HCT116 (cell line): ENCODE results near the gene METTL21C. TPM values are rescaled to one million over a fixed set of nuclear protein-coding genes. Genes with fewer than 3 reads are reported as not detected.

Experiments
- ATAC-seq: fragments of 200-7000 bp; cut with Tn5 transposase; 2 replicates; pipeline ENCODE4 v1.9.1; 2020; ENCODE audit warnings: mild to moderate bottlenecking, moderate library complexity
- BruUV-seq: library from RNA; stranded (reverse); fragments of 400-500 nt; replicated peaks from 2 replicates; lab custom pipeline; 2021; lab: Mats Ljungman, UMichigan
- CTCF ChIA-PET: fragments of 300-600 bp; sonication (Branson Sonifier 250); formaldehyde crosslinking; loops from one replicate; lab custom pipeline; 2021; ENCODE audit warnings: antibody characterized with exemption; lab: Charles Lee
- POLR2A ChIA-PET: fragments of 300-600, 350-600 bp; sonication (Branson Sonifier 250); formaldehyde crosslinking; loops from one replicate; lab custom pipeline; 2021; ENCODE audit warnings: antibody characterized with exemption; lab: Charles Lee
- RAD21 ChIA-PET, 2 experiments: fragments of 300-600 bp; sonication (Branson Sonifier 250); formaldehyde crosslinking; loops; one replicate each; lab custom pipeline; 2023; ENCODE audit warnings: low total read pairs in 2 of 2; ENCODE audit not compliant: uncharacterized antibody in 2 of 2, unreplicated experiment in 2 of 2, low non-redundant PET in 1 of 2; lab: Charles Lee
- DNase-seq: peaks from one replicate; pipeline ENCODE4 v3.0.0-alpha.2; 2010; ENCODE audit warnings: low read depth, low spot score
- H2AFZ ChIP-seq: fragments of 200-600 bp; shearing (Covaris generic), sonication (generic); 2 replicates; pipeline ENCODE4 v1.6.1; 2017; ENCODE audit warnings: low read depth, mixed run types, mixed read lengths, antibody characterized with exemption, low read length; ENCODE audit not compliant: poor library complexity, severe bottlenecking
- H3K27ac ChIP-seq: 2 replicates; pipeline ENCODE4 v1.5.1; 2012; ENCODE audit warnings: low read depth, low read length
- H3K27me3 ChIP-seq: fragments of 200-600 bp; sonication (generic); 2 replicates; pipeline ENCODE4 v1.6.1; 2016; ENCODE audit warnings: mixed run types, low read length, mixed read lengths; ENCODE audit not compliant: insufficient read depth
- H3K36me3 ChIP-seq, 2 experiments: fragments of 200-500 bp in 1 of 2; fragments of 200-600 bp in 1 of 2; sonication (Bioruptor generic) in 1 of 2; sonication (generic) in 1 of 2; 2 replicates each; pipeline versions ENCODE4 v1.5.1 to v1.6.1; 2014 to 2016; ENCODE audit warnings: low read length in 2 of 2, inconsistent platforms in 1 of 2, mixed read lengths in 1 of 2, mixed run types in 1 of 2; ENCODE audit not compliant: insufficient read depth in 2 of 2, control insufficient read depth in 1 of 2
- H3K4me1 ChIP-seq, 2 experiments: fragments of 200-600 bp in 1 of 2; sonication (generic) in 1 of 2; 2 replicates each; pipeline versions ENCODE4 v1.5.1 to v1.6.1; 2012 to 2017; ENCODE audit warnings: low read length in 2 of 2, inconsistent platforms in 1 of 2, mild to moderate bottlenecking in 1 of 2, mixed read lengths in 1 of 2, mixed run types in 1 of 2, moderate library complexity in 1 of 2; ENCODE audit not compliant: insufficient read depth in 2 of 2, control insufficient read depth in 1 of 2
- H3K4me2 ChIP-seq: fragments of 200-600 bp; sonication (generic); 2 replicates; pipeline ENCODE4 v1.6.1; 2017; ENCODE audit warnings: mixed run types, low read length, mixed read lengths
- H3K4me3 ChIP-seq, 2 experiments: fragments of 200-600 bp in 1 of 2; sonication (generic) in 1 of 2; replicated peaks in 1 of 2; 2 replicates each; pipeline ENCODE4 v1.5.1; 2011 to 2016; ENCODE audit warnings: low read length in 2 of 2, control low read depth in 1 of 2, low read depth in 1 of 2, mild to moderate bottlenecking in 1 of 2, mixed read lengths in 1 of 2, mixed run types in 1 of 2
- H3K79me2 ChIP-seq: fragments of 200-600 bp; sonication (generic); 2 replicates; pipeline ENCODE4 v1.6.1; 2017; ENCODE audit warnings: mild to moderate bottlenecking, mixed run types, low read length, moderate library complexity, mixed read lengths; ENCODE audit not compliant: insufficient read depth
- H3K9ac ChIP-seq: fragments of 200-600 bp; sonication (generic); 2 replicates; pipeline ENCODE4 v1.6.1; 2016; ENCODE audit warnings: low read length, mixed read lengths
- H3K9me2 ChIP-seq: fragments of 200-600 bp; sonication (generic), shearing (Covaris generic); 2 replicates; pipeline ENCODE4 v1.6.1; 2017; ENCODE audit warnings: mixed run types, mild to moderate bottlenecking, moderate library complexity; ENCODE audit not compliant: insufficient read depth
- H3K9me3 ChIP-seq, 2 experiments: fragments of 200-500 bp in 1 of 2; fragments of 200-600 bp in 1 of 2; sonication (Bioruptor generic) in 1 of 2; sonication (generic) in 1 of 2; 2 replicates each; pipeline ENCODE4 v1.6.1; 2014 to 2017; ENCODE audit warnings: low read length in 2 of 2, mixed read lengths in 2 of 2, inconsistent platforms in 1 of 2, low read depth in 1 of 2, mild to moderate bottlenecking in 1 of 2, mixed run types in 1 of 2, moderate library complexity in 1 of 2; ENCODE audit not compliant: control insufficient read depth in 1 of 2, insufficient read depth in 1 of 2
- H4K20me1 ChIP-seq: fragments of 200-600 bp; sonication (generic), shearing (Covaris generic); 2 replicates; pipeline ENCODE4 v1.6.1; 2017; ENCODE audit warnings: mixed run types, mild to moderate bottlenecking, moderate library complexity; ENCODE audit not compliant: insufficient read depth
- ATF3 ChIP-seq: IDR thresholded peaks from 2 replicates; pipeline ENCODE4 v1.6.1; 2012
- CBX3 ChIP-seq: IDR thresholded peaks from 2 replicates; pipeline ENCODE4 v1.6.1; 2012; ENCODE audit warnings: low read depth
- CEBPB ChIP-seq: IDR thresholded peaks from 2 replicates; pipeline ENCODE4 v1.6.1; 2012; ENCODE audit warnings: low read depth
- CTCF ChIP-seq, 3 experiments: fragments of 200-600 bp in 1 of 3; sonication (generic) in 1 of 3; IDR thresholded peaks in 2 of 3; conservative IDR thresholded peaks in 1 of 3; 2 replicates each; pipeline ENCODE4 v1.5.1; 2012 to 2017; ENCODE audit warnings: low read depth in 2 of 3, low read length in 2 of 3, antibody characterized with exemption in 1 of 3, borderline replicate concordance in 1 of 3, control low read depth in 1 of 3, mild to moderate bottlenecking in 1 of 3, mixed read lengths in 1 of 3, mixed run types in 1 of 3, moderate library complexity in 1 of 3; ENCODE audit not compliant: insufficient read depth in 1 of 3
- EGR1 ChIP-seq: IDR thresholded peaks from 2 replicates; pipeline ENCODE4 v1.6.1; 2012; ENCODE audit warnings: low read depth
- ELF1 ChIP-seq: IDR thresholded peaks from 2 replicates; pipeline ENCODE4 v1.6.1; 2012; ENCODE audit warnings: low read depth, borderline replicate concordance
- EZH2 ChIP-seq: fragments of 200-600 bp; sonication (generic); IDR thresholded peaks from 2 replicates; pipeline ENCODE4 v1.6.1; 2017; ENCODE audit warnings: antibody characterized with exemption, mixed run types
- EZH2phosphoT487 ChIP-seq: fragments of 200-600 bp; IDR thresholded peaks from 2 replicates; pipeline ENCODE4 v1.6.1; 2018; ENCODE audit warnings: antibody characterized with exemption, borderline replicate concordance
- FOSL1 ChIP-seq: IDR thresholded peaks from 2 replicates; pipeline ENCODE4 v1.6.1; 2012; ENCODE audit warnings: low read depth
- JUND ChIP-seq: IDR thresholded peaks from 2 replicates; pipeline ENCODE4 v1.6.1; 2012
- MAX ChIP-seq: IDR thresholded peaks from 2 replicates; pipeline ENCODE4 v1.6.1; 2012
- POLR2A ChIP-seq: IDR thresholded peaks from 2 replicates; pipeline ENCODE4 v1.7.0; 2011; ENCODE audit warnings: borderline replicate concordance; ENCODE audit not compliant: insufficient read depth, insufficient read length; ENCODE audit errors: extremely low read depth
- RAD21 ChIP-seq: IDR thresholded peaks from 2 replicates; pipeline ENCODE4 v1.6.1; 2012; ENCODE audit warnings: low read depth, mild to moderate bottlenecking
- SIN3A ChIP-seq: IDR thresholded peaks from 2 replicates; pipeline ENCODE4 v1.6.1; 2012; ENCODE audit warnings: low read depth
- SP1 ChIP-seq: IDR thresholded peaks from 2 replicates; pipeline ENCODE4 v1.6.1; 2012; ENCODE audit warnings: low read depth
- ZFX ChIP-seq: fragments of 450-650 bp; IDR thresholded peaks from 2 replicates; pipeline ENCODE4 v1.6.1; 2017
- ZNF274 ChIP-seq: fragments of 200-500 bp; sonication (Bioruptor generic); IDR thresholded peaks from 2 replicates; pipeline ENCODE4 v1.6.1; 2014; ENCODE audit warnings: mild to moderate bottlenecking, low read depth, low read length, inconsistent platforms
- intact Hi-C: fragments of 100-400 bp; cut with micrococcal nuclease; formaldehyde crosslinking; loops from 2 replicates; pipeline ENCODE4 v1.10.0; 2022
- total RNA-seq: library from RNA; stranded (reverse); gene quantifications from one replicate; pipeline ENCODE4 v1.2.1, GENCODE V29; 2021; ENCODE audit not compliant: unreplicated experiment

Gene METTL21C
- total RNA-seq, 1 experiment from 2014 or later: not detected

GRCh38 chr13:102683637-102684036 is 11.2 kb downstream of the METTL21C start:
- CTCF ChIA-PET: no interaction called here
- no TSS peak for BruUV-seq

More at GRCh38 chr13:102683637-102684036, 11.2 kb downstream of the METTL21C start:
- intact Hi-C loops: no loop called here
- ChIA-PET POLR2A (no interaction called here), RAD21 (no interaction called here)
- H3K9me3 ChIP-seq: no peaks in the 10 kb centered on the region
- no peak overlapping the region for H2AFZ ChIP-seq
- no peak for ATAC-seq
- TF ChIP-seq ZFX (no peak), JUND (no peak), ELF1 (no peak), MAX (no peak), FOSL1 (no peak), EZH2 (no peak), ZNF274 (no peak), EGR1 (no peak), EZH2phosphoT487 (no peak), CBX3 (no peak), POLR2A (no peak), SP1 (no peak), ATF3 (no peak), CEBPB (no peak), SIN3A (no peak), CTCF (IDR thresholded peaks at IDR 0.05 in 2 of 3, conservative IDR thresholded peaks at IDR 0.05 in 1 of 3; ENCODE audit: borderline replicate concordance in 1 of 3, insufficient read depth in 1 of 3, low read depth in 2 of 3, low read length in 2 of 3) (no peak), RAD21 (no peak)
- no peaks in the 10 kb centered on the region for H4K20me1 ChIP-seq
- H3K27me3 ChIP-seq: no peaks in the 10 kb centered on the region
- H3K79me2 ChIP-seq: no peaks in the 10 kb centered on the region
- H3K36me3 ChIP-seq: peaks cover 4 to 8% of the 10 kb centered on the region in 2 experiments; a peak in 3 of 4 replicates
- no peaks in the 10 kb centered on the region for H3K4me1 ChIP-seq
- no peaks in the 10 kb centered on the region for H3K9me2 ChIP-seq
- DNase-seq: no peak
- no peak overlapping the region for H3K4me2 ChIP-seq
- no peak overlapping the region for H3K27ac ChIP-seq
- no peak overlapping the region for H3K4me3 ChIP-seq
- H3K9ac ChIP-seq: no peak overlapping the region
